HepG2 (cell line): ENCODE results near the gene TRPV2. TPM values are rescaled to one million over a fixed set of nuclear protein-coding genes. Genes with fewer than 3 reads are reported as not detected.

ENCODE experiments used
- ATAC-seq: fragments of 200-7000 bp; cut with Tn5 transposase; 3 replicates; pipeline ENCODE4 v1.9.1; 2020; ENCODE audit warnings: mild to moderate bottlenecking, moderate library complexity
- BruUV-seq: library from RNA; stranded (reverse); fragments of 400-500 nt; replicated peaks from 2 replicates; lab custom pipeline; 2021; lab: Mats Ljungman, UMichigan
- CTCF ChIA-PET: fragments of 300-600 bp; formaldehyde crosslinking; extraction: SDS; loops from one replicate; lab custom pipeline; 2021; ENCODE audit warnings: low total read pairs, inconsistent platforms, low intra/inter-chr PET ratio; lab: Yijun Ruan, JAX
- POLR2A ChIA-PET: fragments of 350-600 bp; sonication (Branson Sonifier 250); formaldehyde crosslinking; loops from one replicate; lab custom pipeline; 2020; ENCODE audit warnings: antibody characterized with exemption, inconsistent platforms; lab: Yijun Ruan, JAX
- DNase-seq: peaks from one replicate; pipeline ENCODE4 v3.0.0-alpha.2; 2015; ENCODE audit warnings: low spot score
- FAIRE-seq: peaks from 3 replicates; lab custom pipeline; 2011; peaks lifted over from hg19 to GRCh38; lab: Jason Lieb, UNC
- H2AFZ ChIP-seq: one replicate; pipeline ENCODE4 v1.6.1; 2011; ENCODE audit warnings: low read length, inconsistent platforms
- H3K27ac ChIP-seq: fragments of 300-600 bp; 3 replicates; pipeline ENCODE4 v1.8.0; 2011; ENCODE audit warnings: mixed run types, mild to moderate bottlenecking, mixed read lengths, low read length, inconsistent platforms; ENCODE audit not compliant: insufficient read depth; ENCODE audit errors: extremely low read length
- H3K27me3 ChIP-seq, 2 experiments: fragments of 200-600 bp in 1 of 2; 2 replicates in 1 of 2; 3 replicates in 1 of 2; pipeline versions ENCODE4 v1.6.0 to v1.8.0; 2011; ENCODE audit warnings: low read length in 2 of 2, mild to moderate bottlenecking in 2 of 2, moderate library complexity in 2 of 2, inconsistent platforms in 1 of 2; ENCODE audit not compliant: insufficient read depth in 2 of 2, control insufficient read depth in 1 of 2
- H3K36me3 ChIP-seq, 2 experiments: fragments of 200-600 bp in 1 of 2; replicated peaks in 1 of 2; 2 replicates in 1 of 2; 3 replicates in 1 of 2; pipeline versions ENCODE4 v1.5.1 to v1.8.0; 2011; ENCODE audit warnings: low read length in 2 of 2, inconsistent platforms in 1 of 2; ENCODE audit not compliant: insufficient read depth in 2 of 2, control insufficient read depth in 1 of 2
- H3K4me1 ChIP-seq: 2 replicates; pipeline ENCODE4 v1.5.1; 2012; ENCODE audit warnings: low read length, inconsistent platforms; ENCODE audit not compliant: insufficient read depth
- H3K4me2 ChIP-seq: 2 replicates; pipeline ENCODE4 v1.6.0; 2011; ENCODE audit warnings: low read depth, low read length, inconsistent platforms
- H3K4me3 ChIP-seq, 3 experiments: fragments of 200-600 bp in 1 of 3; sonication (generic), shearing (Covaris generic) in 1 of 3; replicated peaks in 1 of 3; 2 replicates each; pipeline ENCODE4 v1.5.1; 2011 to 2016; ENCODE audit warnings: low read length in 3 of 3, inconsistent platforms in 2 of 3, low read depth in 2 of 3, mild to moderate bottlenecking in 2 of 3, control low read depth in 1 of 3, mixed read lengths in 1 of 3; ENCODE audit not compliant: insufficient read depth in 1 of 3
- H3K79me2 ChIP-seq: one replicate; pipeline ENCODE4 v1.6.1; 2011; ENCODE audit warnings: low read length, inconsistent platforms; ENCODE audit not compliant: insufficient read depth
- H3K9ac ChIP-seq: 2 replicates; pipeline ENCODE4 v1.6.0; 2011; ENCODE audit warnings: mild to moderate bottlenecking, low read depth, low read length, inconsistent platforms; ENCODE audit not compliant: insufficient read depth
- H3K9me3 ChIP-seq: 2 replicates; pipeline ENCODE4 v1.5.1; 2012; ENCODE audit warnings: mild to moderate bottlenecking, low read length
- H4K20me1 ChIP-seq: 2 replicates; pipeline ENCODE4 v1.6.0; 2011; ENCODE audit warnings: inconsistent platforms, mild to moderate bottlenecking, low read length, moderate library complexity; ENCODE audit not compliant: insufficient read depth
- TARDBP ChIP-seq: sonication (generic); formaldehyde crosslinking; IDR thresholded peaks from 2 replicates; pipeline ENCODE4 v1.8.0; 2022; ENCODE audit warnings: mild to moderate bottlenecking, missing genetic modification reagents
- ZNF260 ChIP-seq: sonication (generic); formaldehyde crosslinking; IDR thresholded peaks from 2 replicates; pipeline ENCODE4 v1.4.0; 2020; ENCODE audit warnings: missing genetic modification reagents, low read depth, mild to moderate bottlenecking, borderline replicate concordance
- ZNF687 ChIP-seq: sonication (generic); formaldehyde crosslinking; IDR thresholded peaks from 2 replicates; pipeline ENCODE4 v1.5.1; 2020; ENCODE audit warnings: mild to moderate bottlenecking, missing genetic modification reagents, moderate library complexity
- WGBS: methylation state at CpG from one replicate; pipeline ENCODE4 v1.1.6; 2017; ENCODE audit warnings: low lambda C conversion rate; 5-methylcytosine and 5-hydroxymethylcytosine counted together
- in situ Hi-C: cut with HindIII; loops from 2 replicates; pipeline ENCODE4 v1.10.0; 2017; ENCODE audit warnings: low pct_unique_long_range_greater_than_20kb; ENCODE audit not compliant: extremely low pct_ligation_motif_present
- intact Hi-C: fragments of 100-400 bp; cut with micrococcal nuclease; formaldehyde crosslinking; loops from one replicate; pipeline ENCODE4 v1.10.0; 2022; ENCODE audit not compliant: unreplicated experiment
- polyA plus RNA-seq, 8 experiments: library from polyadenylated mRNA; depleted of rRNA in 3 of 8; stranded (reverse) in 7 of 8; unstranded in 1 of 8; fragments of >200 nt; fragmentation: Illumina TruSeq in 4 of 8; extraction: Trizol in 4 of 8; gene quantifications; 2 replicates each; pipeline versions ENCODE4 v1.2.1 to v1.2.3, GENCODE V29; 2011 to 2016; ENCODE audit warnings: low read depth in 4 of 8, missing spikeins in 1 of 8, mixed read lengths in 1 of 8; ENCODE audit not compliant: insufficient read depth in 1 of 8
- total RNA-seq, 5 experiments: library from RNA; depleted of rRNA; stranded (reverse); fragments of >200 nt; fragmentation: Illumina TruSeq; extraction: Trizol; gene quantifications; 2 replicates each; pipeline ENCODE4 v1.2.3, GENCODE V29; 2016; ENCODE audit warnings: low read depth in 1 of 5

Gene TRPV2
- total and polyA plus RNA-seq, 2 of the 13 experiments (the other 11 are each of a cell fraction or from before 2014, with no cell fraction given), result 13.6 to 21.3 TPM

GRCh38 chr17:16460796-16461605 lies 45.6 kb downstream of the TRPV2 start:
- H2AFZ ChIP-seq, result no peak overlapping the region
- in situ Hi-C loops, result no loop called here
- no peak overlapping the region for H3K4me2 ChIP-seq
- no peaks in the 10 kb centered on the region for H3K79me2 ChIP-seq
- H3K27me3 ChIP-seq, result no peaks in the 10 kb centered on the region
- no peak overlapping the region for H3K4me3 ChIP-seq
- H3K4me1 ChIP-seq, result peaks cover 63% of the 10 kb centered on the region
- DNase-seq, result no peak
- TF ChIP-seq ZNF687 (CRISPR knock-in tag) (peak; percentile 26; the same call in 1 of the 2 replicates), TARDBP (CRISPR knock-in tag) (no peak), ZNF260 (CRISPR knock-in tag) (no peak)
- TF ChIP-seq, all 625 proteins: peak for 1
- 90% methylated on average over 15 of the region's 17 CpGs for WGBS
- peak; percentile 3; the same call in 1 of the 3 replicates for ATAC-seq
- POLR2A ChIA-PET, result interaction anchor here (2.0 kb wide), 1 partner anchor 23 kb away, joined by 6 read pairs; no protein-coding TSS in a partner anchor
- H3K36me3 ChIP-seq, result no peaks in the 10 kb centered on the region
- intact Hi-C loops, result no loop called here
- no peak overlapping the region for H3K27ac ChIP-seq
- H3K9ac ChIP-seq, result no peak overlapping the region
- BruUV-seq, result no TSS peak
- no peaks in the 10 kb centered on the region for H3K9me3 ChIP-seq
- H4K20me1 ChIP-seq, result peaks cover 2% of the 10 kb centered on the region; the same call in 1 of the 2 replicates
- CTCF ChIA-PET, result no interaction called here
- FAIRE-seq, result no peak
